Neural cell (in vitro differentiated cells): ENCODE data around the gene RFX3. TPM values are rescaled to one million over a fixed set of nuclear protein-coding genes. Genes with fewer than 3 reads are reported as not detected.

Experiments
- H2AFZ ChIP-seq: fragments of 200-600, 300-800 bp; sonication (generic), shearing (Covaris generic); 2 replicates; pipeline ENCODE4 v1.6.0; 2014; ENCODE audit warnings: low read depth, mild to moderate bottlenecking, antibody characterized with exemption, low read length, moderate library complexity
- H3F3A ChIP-seq: fragments of 200-600 bp; shearing (Covaris generic); 2 replicates; pipeline ENCODE4 v1.6.1; 2016; ENCODE audit warnings: mild to moderate bottlenecking, moderate library complexity, mixed read lengths, antibody characterized with exemption, low read length; ENCODE audit not compliant: insufficient read depth, poor library complexity, severe bottlenecking
- H3K27ac ChIP-seq: fragments of 200-600, 300-800 bp; sonication (generic), shearing (Covaris generic); 2 replicates; pipeline ENCODE4 v1.5.1; 2014; ENCODE audit warnings: mild to moderate bottlenecking, low read length, moderate library complexity
- H3K27me3 ChIP-seq: fragments of 300-800, 200-600 bp; sonication (generic), shearing (Covaris generic); 2 replicates; pipeline ENCODE4 v1.6.0; 2014; ENCODE audit warnings: mild to moderate bottlenecking, low read depth, low read length, moderate library complexity; ENCODE audit not compliant: insufficient read depth
- H3K36me3 ChIP-seq: fragments of 300-800, 200-600 bp; sonication (generic), shearing (Covaris generic); 2 replicates; pipeline ENCODE4 v1.5.1; 2014; ENCODE audit warnings: mild to moderate bottlenecking, antibody characterized with exemption, low read length, moderate library complexity; ENCODE audit not compliant: insufficient read depth
- H3K4me2 ChIP-seq: fragments of 300-800, 200-600 bp; sonication (generic), shearing (Covaris generic); 2 replicates; pipeline ENCODE4 v1.6.0; 2014; ENCODE audit warnings: mild to moderate bottlenecking, low read length
- H3K4me3 ChIP-seq: fragments of 300-800, 200-600 bp; sonication (generic), shearing (Covaris generic); 2 replicates; pipeline ENCODE4 v1.5.1; 2014; ENCODE audit warnings: mild to moderate bottlenecking, low read length, moderate library complexity
- H3K79me2 ChIP-seq: fragments of 200-600 bp; shearing (Covaris generic); replicated peaks from 2 replicates; pipeline ENCODE4 v1.6.0; 2014; ENCODE audit warnings: mild to moderate bottlenecking, low read length, moderate library complexity; ENCODE audit not compliant: insufficient read depth
- H3K9ac ChIP-seq: fragments of 300-800, 200-600 bp; sonication (generic), shearing (Covaris generic); 2 replicates; pipeline ENCODE4 v1.6.1; 2016; ENCODE audit warnings: mild to moderate bottlenecking, low read length, mixed read lengths
- H3K9me2 ChIP-seq: fragments of 200-600 bp; shearing (Covaris generic); 2 replicates; pipeline ENCODE4 v1.6.1; 2016; ENCODE audit warnings: mild to moderate bottlenecking, low read length, mixed read lengths; ENCODE audit not compliant: insufficient read depth
- H3K9me3 ChIP-seq: fragments of 200-600, 300-800 bp; sonication (generic), shearing (Covaris generic); 2 replicates; pipeline ENCODE4 v1.6.1; 2016; ENCODE audit warnings: mild to moderate bottlenecking, mixed run types, low read length, moderate library complexity, mixed read lengths
- H4K20me1 ChIP-seq: fragments of 200-600 bp; shearing (Covaris generic); 2 replicates; pipeline ENCODE4 v1.6.1; 2016; ENCODE audit warnings: mild to moderate bottlenecking, mixed run types; ENCODE audit not compliant: insufficient read depth
- EP300 ChIP-seq: fragments of 450-650 bp; conservative IDR thresholded peaks from 2 replicates; pipeline ENCODE4 v1.6.1; 2014; ENCODE audit warnings: antibody characterized with exemption, mild to moderate bottlenecking, moderate library complexity; ENCODE audit not compliant: poor library complexity, severe bottlenecking
- EZH2 ChIP-seq: fragments of 200-600, 300-800 bp; shearing (Covaris generic), sonication (generic); IDR thresholded peaks from 2 replicates; pipeline ENCODE4 v1.6.1; 2014; ENCODE audit warnings: antibody characterized with exemption, low read length, borderline replicate concordance, mild to moderate bottlenecking; ENCODE audit not compliant: insufficient read depth, poor library complexity, severe bottlenecking
- MXI1 ChIP-seq: fragments of 450-650 bp; conservative IDR thresholded peaks from 2 replicates; pipeline ENCODE4 v1.6.1; 2014; ENCODE audit warnings: antibody characterized with exemption, mild to moderate bottlenecking; ENCODE audit not compliant: poor library complexity, severe bottlenecking
- POLR2AphosphoS5 ChIP-seq: IDR thresholded peaks from 2 replicates; pipeline ENCODE4 v1.6.1; 2012
- RAD21 ChIP-seq: fragments of 450-650 bp; conservative IDR thresholded peaks from 2 replicates; pipeline ENCODE4 v1.6.1; 2014; ENCODE audit warnings: antibody characterized with exemption, mild to moderate bottlenecking, moderate library complexity
- SMC3 ChIP-seq: fragments of 450-650 bp; conservative IDR thresholded peaks from 2 replicates; pipeline ENCODE4 v1.6.1; 2014; ENCODE audit warnings: antibody characterized with exemption, mild to moderate bottlenecking, moderate library complexity; ENCODE audit not compliant: poor library complexity
- TAF1 ChIP-seq: IDR thresholded peaks from 2 replicates; pipeline ENCODE4 v1.6.1; 2012; ENCODE audit warnings: low read depth
- polyA plus RNA-seq: library from polyadenylated mRNA; depleted of rRNA; stranded (reverse); fragments of >200 nt; gene quantifications from 2 replicates; pipeline ENCODE4 v1.2.3, GENCODE V29; 2014
- TF ChIP-seq, protein P1 (sequence below): fragments of 450-650 bp; IDR thresholded peaks from 2 replicates; pipeline ENCODE4 v1.5.1; 2014; ENCODE audit warnings: antibody characterized with exemption, mild to moderate bottlenecking, moderate library complexity; ENCODE audit not compliant: poor library complexity, severe bottlenecking
- TF ChIP-seq, protein P2 (sequence below): IDR thresholded peaks from 2 replicates; pipeline ENCODE4 v1.6.1; 2012; ENCODE audit warnings: borderline replicate concordance

RFX3 gene
- polyA plus RNA-seq, 1 donor from 2014 or later: 27.6 TPM

DNA sequence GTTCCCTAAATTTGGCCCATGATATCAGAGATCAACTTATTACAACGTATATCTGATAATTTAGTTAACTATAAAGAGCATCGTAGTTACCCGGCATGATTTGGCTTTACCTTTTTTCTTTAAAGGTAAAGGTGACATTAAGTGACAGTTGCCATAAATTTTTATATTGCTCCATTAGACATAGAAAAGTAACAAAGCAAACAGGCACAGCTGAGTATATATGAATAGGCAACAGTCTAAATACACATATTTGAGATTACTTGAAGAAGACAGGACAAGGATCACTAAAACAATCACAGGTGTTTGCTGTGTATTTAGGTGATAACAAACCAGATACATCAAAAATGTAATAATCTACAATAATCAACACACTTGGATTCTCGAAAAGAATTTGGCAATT lies 34.8 kb downstream of the RFX3 start:
- Histone ChIP-seq H3K36me3 (no peaks in the 10 kb centered on the region), H3K9me3 (no peaks in the 10 kb centered on the region), H3F3A (no peaks in the 10 kb centered on the region), H3K79me2 (peaks cover 59% of the 10 kb centered on the region), H3K4me2 (no peak overlapping the region), H3K9ac (no peak overlapping the region), H3K27ac (no peak overlapping the region), H3K4me3 (no peak overlapping the region), H3K27me3 (no peaks in the 10 kb centered on the region), H4K20me1 (no peaks in the 10 kb centered on the region), H3K9me2 (no peaks in the 10 kb centered on the region), H2AFZ (no peak overlapping the region)
- TF ChIP-seq POLR2AphosphoS5: no peak
- TF ChIP-seq, protein P1, sequence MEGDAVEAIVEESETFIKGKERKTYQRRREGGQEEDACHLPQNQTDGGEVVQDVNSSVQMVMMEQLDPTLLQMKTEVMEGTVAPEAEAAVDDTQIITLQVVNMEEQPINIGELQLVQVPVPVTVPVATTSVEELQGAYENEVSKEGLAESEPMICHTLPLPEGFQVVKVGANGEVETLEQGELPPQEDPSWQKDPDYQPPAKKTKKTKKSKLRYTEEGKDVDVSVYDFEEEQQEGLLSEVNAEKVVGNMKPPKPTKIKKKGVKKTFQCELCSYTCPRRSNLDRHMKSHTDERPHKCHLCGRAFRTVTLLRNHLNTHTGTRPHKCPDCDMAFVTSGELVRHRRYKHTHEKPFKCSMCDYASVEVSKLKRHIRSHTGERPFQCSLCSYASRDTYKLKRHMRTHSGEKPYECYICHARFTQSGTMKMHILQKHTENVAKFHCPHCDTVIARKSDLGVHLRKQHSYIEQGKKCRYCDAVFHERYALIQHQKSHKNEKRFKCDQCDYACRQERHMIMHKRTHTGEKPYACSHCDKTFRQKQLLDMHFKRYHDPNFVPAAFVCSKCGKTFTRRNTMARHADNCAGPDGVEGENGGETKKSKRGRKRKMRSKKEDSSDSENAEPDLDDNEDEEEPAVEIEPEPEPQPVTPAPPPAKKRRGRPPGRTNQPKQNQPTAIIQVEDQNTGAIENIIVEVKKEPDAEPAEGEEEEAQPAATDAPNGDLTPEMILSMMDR: no peak
- TF ChIP-seq RAD21: no peak
- TF ChIP-seq SMC3: no peak
- no peak for TF ChIP-seq EZH2
- TF ChIP-seq, protein P2, sequence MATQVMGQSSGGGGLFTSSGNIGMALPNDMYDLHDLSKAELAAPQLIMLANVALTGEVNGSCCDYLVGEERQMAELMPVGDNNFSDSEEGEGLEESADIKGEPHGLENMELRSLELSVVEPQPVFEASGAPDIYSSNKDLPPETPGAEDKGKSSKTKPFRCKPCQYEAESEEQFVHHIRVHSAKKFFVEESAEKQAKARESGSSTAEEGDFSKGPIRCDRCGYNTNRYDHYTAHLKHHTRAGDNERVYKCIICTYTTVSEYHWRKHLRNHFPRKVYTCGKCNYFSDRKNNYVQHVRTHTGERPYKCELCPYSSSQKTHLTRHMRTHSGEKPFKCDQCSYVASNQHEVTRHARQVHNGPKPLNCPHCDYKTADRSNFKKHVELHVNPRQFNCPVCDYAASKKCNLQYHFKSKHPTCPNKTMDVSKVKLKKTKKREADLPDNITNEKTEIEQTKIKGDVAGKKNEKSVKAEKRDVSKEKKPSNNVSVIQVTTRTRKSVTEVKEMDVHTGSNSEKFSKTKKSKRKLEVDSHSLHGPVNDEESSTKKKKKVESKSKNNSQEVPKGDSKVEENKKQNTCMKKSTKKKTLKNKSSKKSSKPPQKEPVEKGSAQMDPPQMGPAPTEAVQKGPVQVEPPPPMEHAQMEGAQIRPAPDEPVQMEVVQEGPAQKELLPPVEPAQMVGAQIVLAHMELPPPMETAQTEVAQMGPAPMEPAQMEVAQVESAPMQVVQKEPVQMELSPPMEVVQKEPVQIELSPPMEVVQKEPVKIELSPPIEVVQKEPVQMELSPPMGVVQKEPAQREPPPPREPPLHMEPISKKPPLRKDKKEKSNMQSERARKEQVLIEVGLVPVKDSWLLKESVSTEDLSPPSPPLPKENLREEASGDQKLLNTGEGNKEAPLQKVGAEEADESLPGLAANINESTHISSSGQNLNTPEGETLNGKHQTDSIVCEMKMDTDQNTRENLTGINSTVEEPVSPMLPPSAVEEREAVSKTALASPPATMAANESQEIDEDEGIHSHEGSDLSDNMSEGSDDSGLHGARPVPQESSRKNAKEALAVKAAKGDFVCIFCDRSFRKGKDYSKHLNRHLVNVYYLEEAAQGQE: no peak
- TF ChIP-seq TAF1: no peak
- no peak for TF ChIP-seq MXI1
- TF ChIP-seq EP300: no peak

DNA sequence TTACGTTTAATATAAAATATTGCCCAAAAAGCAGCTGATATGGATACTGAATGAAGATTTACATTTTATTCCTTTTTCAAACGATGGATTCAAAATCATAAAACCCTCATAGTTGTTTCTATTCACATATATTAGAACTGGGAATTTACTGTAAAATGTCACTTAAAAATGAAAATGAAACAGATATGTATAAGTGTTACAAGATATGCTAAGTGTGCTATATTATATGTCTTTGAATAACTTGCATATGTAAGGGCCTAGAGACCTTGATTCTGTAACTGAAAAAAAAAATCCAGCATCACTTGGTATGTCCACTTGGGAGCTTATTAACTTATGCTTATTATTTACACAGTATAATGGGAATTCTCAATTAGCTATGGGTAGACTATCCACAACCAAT lies 43.2 kb downstream of the RFX3 start:
- TF ChIP-seq, protein P1: no peak
- TF ChIP-seq TAF1 (no peak), RAD21 (no peak), SMC3 (no peak)
- TF ChIP-seq, protein P2: no peak
- H3K9me3 ChIP-seq: no peaks in the 10 kb centered on the region
- peaks cover 6% of the 10 kb centered on the region for H3K36me3 ChIP-seq
- no peak overlapping the region for H3K4me2 ChIP-seq
- H3K4me3 ChIP-seq: no peak overlapping the region
- H3K27me3 ChIP-seq: no peaks in the 10 kb centered on the region
- H3K9ac ChIP-seq: no peak overlapping the region
- H3K27ac ChIP-seq: no peak overlapping the region
- H2AFZ ChIP-seq: no peak overlapping the region
- peaks cover 2% of the 10 kb centered on the region for H3F3A ChIP-seq
- H3K9me2 ChIP-seq: no peaks in the 10 kb centered on the region
- peaks cover 8% of the 10 kb centered on the region for H3K79me2 ChIP-seq
- H4K20me1 ChIP-seq: no peaks in the 10 kb centered on the region
